ENCODE measurements around the gene PRADC1. TPM values are rescaled to one million over a fixed set of nuclear protein-coding genes. Genes with fewer than 3 reads are reported as not detected.
A peak's percentile ranks its signal among the peaks of the same experiment; 100 is the strongest.

Gene PRADC1
- polyA plus RNA-seq, 3 donors: 9.0 to 49.2 (median 33.3) TPM

- Histone ChIP-seq H3K36me3 (replicated peaks in 1 of 2; ENCODE audit: control insufficient read depth in 1 of 2, insufficient read depth in 2 of 2, low read length in 2 of 2) (no peaks in the 10 kb centered on the region), H3K9me3 (replicated peaks in 1 of 2; ENCODE audit: control insufficient read depth in 1 of 2, insufficient read depth in 1 of 2, low read length in 2 of 2) (no peaks in the 10 kb centered on the region), H3K4me1 (ENCODE audit: control insufficient read depth in 1 of 2, insufficient read depth in 2 of 2, low read length in 2 of 2) (peaks cover 12 to 24% of the 10 kb centered on the region in 2 donors), H2AFZ (ENCODE audit: insufficient read depth, low read depth, low read length, poor library complexity, severe bottlenecking) (peak overlapping the region; percentile 54), H3K27me3 (ENCODE audit: control insufficient read depth in 2 of 2, insufficient read depth in 2 of 2, low read length in 2 of 2) (no peaks in the 10 kb centered on the region), H3K4me2 (replicated peaks; ENCODE audit: extremely low read depth, low read length, poor library complexity, severe bottlenecking) (no peak overlapping the region), H3K4me3 (replicated peaks in 1 of 3; ENCODE audit: low read depth in 2 of 3, low read length in 3 of 3) (no peak overlapping the region), H4K20me1 (ENCODE audit: insufficient read depth, low read length) (no peaks in the 10 kb centered on the region), H3K27ac (ENCODE audit: low read depth in 1 of 2, low read length in 2 of 2) (no peak overlapping the region), H3K79me2 (ENCODE audit: insufficient read depth, low read length) (peaks cover 12% of the 10 kb centered on the region), H3K9ac (ENCODE audit: insufficient read depth, low read length, poor library complexity, severe bottlenecking) (no peak overlapping the region)
- TF ChIP-seq CTCF (IDR thresholded peaks at IDR 0.05): peak; percentile 96
- Mint-ChIP-seq H3K27ac (no peak overlapping the region), H3K36me3 (no peaks in the 10 kb centered on the region), H3K4me1 (peaks cover 22% of the 10 kb centered on the region), H3K4me3 (no peak overlapping the region), H3K9me3 (no peaks in the 10 kb centered on the region), H3K27me3 (ENCODE audit: low read depth in 3 of 3) (peaks cover 4 to 9% (median 6%) of the 10 kb centered on the region in 3 donors)
- WGBS (ENCODE audit: insufficient coverage): 40% methylated on average over 15 of the region's 20 CpGs
- DNase-seq: peak; percentile 47 to 61 (median 48)
- intact Hi-C loops (cut with micrococcal nuclease): no loop called here
These were observed 20.4 kb downstream of the PRADC1 start for GRCh38 chr2:73212448-73213176.

DNA sequence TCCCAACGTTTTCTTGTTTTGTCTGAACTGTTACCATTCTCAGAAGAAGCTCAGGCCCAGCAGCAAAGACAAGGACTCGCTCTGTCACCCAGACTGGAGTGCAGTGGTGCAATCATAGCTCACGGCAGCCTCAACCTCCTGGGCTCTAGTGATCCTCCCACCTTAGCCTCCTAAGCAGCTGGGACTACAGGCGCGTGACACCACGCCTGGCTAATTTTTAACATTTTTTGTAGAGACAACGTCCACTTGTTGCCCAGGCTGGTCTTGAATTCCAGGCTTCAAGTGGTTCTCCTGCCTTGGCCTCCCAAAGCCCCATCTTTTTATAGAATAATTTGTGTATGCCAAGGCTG, 21.0 kb downstream of the PRADC1 start:
- no peak for TF ChIP-seq CTCF (IDR thresholded peaks at IDR 0.05)
- Histone ChIP-seq H3K27me3 (ENCODE audit: control insufficient read depth in 2 of 2, insufficient read depth in 2 of 2, low read length in 2 of 2) (no peaks in the 10 kb centered on the region), H3K9ac (ENCODE audit: insufficient read depth, low read length, poor library complexity, severe bottlenecking) (no peak overlapping the region), H3K4me3 (replicated peaks in 1 of 3; ENCODE audit: low read depth in 2 of 3, low read length in 3 of 3) (no peak overlapping the region), H3K79me2 (ENCODE audit: insufficient read depth, low read length) (peaks cover 12% of the 10 kb centered on the region), H3K9me3 (replicated peaks in 1 of 2; ENCODE audit: control insufficient read depth in 1 of 2, insufficient read depth in 1 of 2, low read length in 2 of 2) (no peaks in the 10 kb centered on the region), H3K4me1 (ENCODE audit: control insufficient read depth in 1 of 2, insufficient read depth in 2 of 2, low read length in 2 of 2) (peaks cover 12 to 24% of the 10 kb centered on the region in 2 donors), H3K36me3 (replicated peaks in 1 of 2; ENCODE audit: control insufficient read depth in 1 of 2, insufficient read depth in 2 of 2, low read length in 2 of 2) (no peaks in the 10 kb centered on the region), H2AFZ (ENCODE audit: insufficient read depth, low read depth, low read length, poor library complexity, severe bottlenecking) (peak overlapping the region; percentile 54), H3K4me2 (replicated peaks; ENCODE audit: extremely low read depth, low read length, poor library complexity, severe bottlenecking) (no peak overlapping the region), H3K27ac (ENCODE audit: low read depth in 1 of 2, low read length in 2 of 2) (no peak overlapping the region), H4K20me1 (ENCODE audit: insufficient read depth, low read length) (no peaks in the 10 kb centered on the region)
- Mint-ChIP-seq H3K4me3 (no peak overlapping the region), H3K9me3 (no peaks in the 10 kb centered on the region), H3K36me3 (no peaks in the 10 kb centered on the region), H3K27ac (no peak overlapping the region), H3K4me1 (peaks cover 22% of the 10 kb centered on the region), H3K27me3 (ENCODE audit: low read depth in 3 of 3) (peaks cover 4 to 14% (median 6%) of the 10 kb centered on the region in 3 donors)
- DNase-seq: no peak
- WGBS (ENCODE audit: insufficient coverage): 83% methylated on average over 7 of the region's 7 CpGs
- intact Hi-C loops (cut with micrococcal nuclease): no loop called here

Measured in CD14-positive monocyte (primary cell).